PC-9 (cell line): Measurements from ENCODE around the gene MEX3A. TPM values are rescaled to one million over a fixed set of nuclear protein-coding genes. Genes with fewer than 3 reads are reported as not detected.

Source experiments
- BruUV-seq: library from RNA; stranded (reverse); fragments of 400-500 nt; replicated peaks from 2 replicates; lab custom pipeline; 2021; lab: Mats Ljungman, UMichigan
- CTCF ChIA-PET: fragments of 300-600 bp; sonication (Branson Sonifier 250); formaldehyde crosslinking; loops from one replicate; lab custom pipeline; 2022; ENCODE audit warnings: antibody characterized with exemption; lab: Charles Lee
- POLR2A ChIA-PET: fragments of 300-600 bp; sonication (Branson Sonifier 250); formaldehyde crosslinking; loops from one replicate; lab custom pipeline; 2022; ENCODE audit warnings: antibody characterized with exemption; ENCODE audit not compliant: unreplicated experiment; lab: Charles Lee
- DNase-seq, 2 experiments: peaks; one replicate each; pipeline versions ENCODE4 v3.0.0 to v3.0.0-alpha.2; 2015 to 2022; ENCODE audit warnings: mixed read lengths in 1 of 2
- H2AFZ ChIP-seq: fragments of 200-600 bp; sonication (generic); 2 replicates; pipeline ENCODE4 v1.8.1; 2017; ENCODE audit warnings: antibody characterized with exemption
- H3F3A ChIP-seq: fragments of 200-600 bp; sonication (generic); 2 replicates; pipeline ENCODE4 v1.8.1; 2017; ENCODE audit warnings: antibody characterized with exemption, mild to moderate bottlenecking, low read depth; ENCODE audit not compliant: insufficient read depth
- H3K27ac ChIP-seq: fragments of 200-600 bp; sonication (generic); 2 replicates; pipeline ENCODE4 v1.6.1; 2016; ENCODE audit warnings: mixed run types
- H3K27me3 ChIP-seq: fragments of 200-600 bp; sonication (generic); 2 replicates; pipeline ENCODE4 v1.6.1; 2016; ENCODE audit warnings: low read depth, mixed run types; ENCODE audit not compliant: insufficient read depth
- H3K36me3 ChIP-seq: fragments of 200-600 bp; sonication (generic); 2 replicates; pipeline ENCODE4 v1.6.1; 2016; ENCODE audit warnings: low read depth, mixed run types
- H3K4me1 ChIP-seq: fragments of 200-600 bp; sonication (generic); replicated peaks from 2 replicates; pipeline ENCODE4 v1.6.1; 2016; ENCODE audit warnings: mixed run types; ENCODE audit not compliant: insufficient read depth
- H3K4me2 ChIP-seq: fragments of 200-600 bp; sonication (generic); 2 replicates; pipeline ENCODE4 v1.6.1; 2017; ENCODE audit warnings: mixed run types
- H3K4me3 ChIP-seq: fragments of 200-600 bp; sonication (generic); 2 replicates; pipeline ENCODE4 v1.6.1; 2016; ENCODE audit warnings: mixed run types
- H3K79me2 ChIP-seq: fragments of 200-600 bp; sonication (generic); 2 replicates; pipeline ENCODE4 v1.6.1; 2017; ENCODE audit warnings: low read depth, mixed run types
- H3K9me2 ChIP-seq: fragments of 200-600 bp; sonication (generic); 2 replicates; pipeline ENCODE4 v1.8.1; 2017; ENCODE audit warnings: mild to moderate bottlenecking; ENCODE audit not compliant: insufficient read depth
- H3K9me3 ChIP-seq: fragments of 200-600 bp; sonication (generic); 2 replicates; pipeline ENCODE4 v1.8.1; 2016; ENCODE audit warnings: low read depth; ENCODE audit not compliant: insufficient read depth
- H4K20me1 ChIP-seq: fragments of 200-600 bp; sonication (generic); 2 replicates; pipeline ENCODE4 v1.8.1; 2017; ENCODE audit not compliant: insufficient read depth
- EZH2 ChIP-seq: fragments of 200-600 bp; sonication (generic); IDR thresholded peaks from 2 replicates; pipeline ENCODE4 v1.8.0; 2017; ENCODE audit warnings: antibody characterized with exemption, low read depth
- intact Hi-C: fragments of 100-400 bp; cut with micrococcal nuclease; formaldehyde crosslinking; loops from one replicate; pipeline ENCODE4 v1.10.0; 2022; ENCODE audit not compliant: unreplicated experiment
- total RNA-seq: library from RNA; stranded (reverse); gene quantifications from 2 replicates; pipeline ENCODE4 v1.2.3, GENCODE V29; 2021
- TF ChIP-seq, protein P1 (sequence below): fragments of 200-600 bp; sonication (generic); conservative IDR thresholded peaks from 2 replicates; pipeline ENCODE4 v1.6.1; 2017; ENCODE audit warnings: mixed run types, antibody characterized with exemption, mild to moderate bottlenecking, moderate library complexity

MEX3A gene
- total RNA-seq, 1 experiment from 2014 or later: 7.2 TPM

DNA sequence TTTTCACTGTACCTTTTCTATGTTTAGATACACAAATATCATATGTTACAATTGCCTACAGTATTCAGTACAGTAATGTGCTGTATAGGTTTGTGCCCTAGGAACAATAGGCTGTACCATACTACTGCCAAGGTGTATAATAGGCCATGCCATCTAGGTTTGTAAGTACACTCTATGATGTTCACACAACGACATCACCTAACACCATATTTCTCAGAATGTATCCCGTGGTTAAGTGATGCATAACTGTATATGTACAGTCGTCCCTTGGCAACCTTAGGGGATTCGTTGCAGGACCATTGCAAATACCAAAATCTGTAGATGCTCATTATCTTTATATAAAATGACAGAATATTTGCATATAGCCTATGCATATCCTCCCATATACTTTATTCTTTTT, 55.7 kb downstream of the MEX3A start:
- H3K27ac ChIP-seq: no peak overlapping the region
- H3K4me3 ChIP-seq: no peak overlapping the region
- H3K9me2 ChIP-seq: no peaks in the 10 kb centered on the region
- no TSS peak for BruUV-seq
- TF ChIP-seq, protein P1, sequence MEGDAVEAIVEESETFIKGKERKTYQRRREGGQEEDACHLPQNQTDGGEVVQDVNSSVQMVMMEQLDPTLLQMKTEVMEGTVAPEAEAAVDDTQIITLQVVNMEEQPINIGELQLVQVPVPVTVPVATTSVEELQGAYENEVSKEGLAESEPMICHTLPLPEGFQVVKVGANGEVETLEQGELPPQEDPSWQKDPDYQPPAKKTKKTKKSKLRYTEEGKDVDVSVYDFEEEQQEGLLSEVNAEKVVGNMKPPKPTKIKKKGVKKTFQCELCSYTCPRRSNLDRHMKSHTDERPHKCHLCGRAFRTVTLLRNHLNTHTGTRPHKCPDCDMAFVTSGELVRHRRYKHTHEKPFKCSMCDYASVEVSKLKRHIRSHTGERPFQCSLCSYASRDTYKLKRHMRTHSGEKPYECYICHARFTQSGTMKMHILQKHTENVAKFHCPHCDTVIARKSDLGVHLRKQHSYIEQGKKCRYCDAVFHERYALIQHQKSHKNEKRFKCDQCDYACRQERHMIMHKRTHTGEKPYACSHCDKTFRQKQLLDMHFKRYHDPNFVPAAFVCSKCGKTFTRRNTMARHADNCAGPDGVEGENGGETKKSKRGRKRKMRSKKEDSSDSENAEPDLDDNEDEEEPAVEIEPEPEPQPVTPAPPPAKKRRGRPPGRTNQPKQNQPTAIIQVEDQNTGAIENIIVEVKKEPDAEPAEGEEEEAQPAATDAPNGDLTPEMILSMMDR: no peak
- no peak for TF ChIP-seq EZH2
- H3K4me1 ChIP-seq: no peaks in the 10 kb centered on the region
- no peaks in the 10 kb centered on the region for H3K27me3 ChIP-seq
- no peak overlapping the region for H2AFZ ChIP-seq
- no peak overlapping the region for H3K4me2 ChIP-seq
- ChIA-PET POLR2A (no interaction called here), CTCF (no interaction called here)
- no peaks in the 10 kb centered on the region for H3K36me3 ChIP-seq
- H3K9me3 ChIP-seq: no peaks in the 10 kb centered on the region
- H4K20me1 ChIP-seq: no peaks in the 10 kb centered on the region
- DNase-seq: no peak
- no peaks in the 10 kb centered on the region for H3F3A ChIP-seq
- no peaks in the 10 kb centered on the region for H3K79me2 ChIP-seq
- intact Hi-C loops: no loop called here

DNA sequence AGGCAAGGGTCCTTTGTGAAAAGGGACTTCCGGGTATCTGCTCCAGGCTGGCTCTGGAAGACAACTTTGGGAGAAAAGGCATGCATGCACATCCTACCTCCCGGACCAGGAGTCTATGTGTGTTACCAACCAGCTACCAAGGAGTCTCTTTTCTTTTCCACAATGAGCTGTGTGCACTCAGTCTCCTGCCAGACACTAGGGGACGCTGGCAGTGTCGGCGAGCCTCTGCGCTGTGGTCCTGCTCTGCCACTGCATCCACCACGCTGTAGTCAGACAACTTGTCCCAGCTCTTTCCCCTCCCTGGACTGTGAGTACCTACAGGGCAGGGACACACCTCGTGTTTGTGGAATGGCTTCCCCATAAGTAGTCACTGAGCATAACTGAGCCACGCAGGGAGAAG, 56.4 kb downstream of the MEX3A start:
- Histone ChIP-seq H3K4me1 (no peaks in the 10 kb centered on the region), H4K20me1 (no peaks in the 10 kb centered on the region), H3F3A (no peaks in the 10 kb centered on the region), H3K4me2 (no peak overlapping the region), H3K27me3 (no peaks in the 10 kb centered on the region), H3K9me3 (no peaks in the 10 kb centered on the region), H3K27ac (no peak overlapping the region), H2AFZ (no peak overlapping the region), H3K36me3 (no peaks in the 10 kb centered on the region), H3K9me2 (no peaks in the 10 kb centered on the region), H3K79me2 (no peaks in the 10 kb centered on the region), H3K4me3 (no peak overlapping the region)
- intact Hi-C loops: no loop called here
- BruUV-seq: no TSS peak
- no peak for TF ChIP-seq EZH2
- TF ChIP-seq, protein P1: 0 out of 2 replicates have a peak, but pooled peaks have one; percentile 27
- no peak for DNase-seq
- POLR2A ChIA-PET: no interaction called here
- CTCF ChIA-PET: interaction anchor here (0.6 kb wide), 1 partner anchor 87 kb away, joined by 12 read pairs; no protein-coding TSS in a partner anchor

DNA sequence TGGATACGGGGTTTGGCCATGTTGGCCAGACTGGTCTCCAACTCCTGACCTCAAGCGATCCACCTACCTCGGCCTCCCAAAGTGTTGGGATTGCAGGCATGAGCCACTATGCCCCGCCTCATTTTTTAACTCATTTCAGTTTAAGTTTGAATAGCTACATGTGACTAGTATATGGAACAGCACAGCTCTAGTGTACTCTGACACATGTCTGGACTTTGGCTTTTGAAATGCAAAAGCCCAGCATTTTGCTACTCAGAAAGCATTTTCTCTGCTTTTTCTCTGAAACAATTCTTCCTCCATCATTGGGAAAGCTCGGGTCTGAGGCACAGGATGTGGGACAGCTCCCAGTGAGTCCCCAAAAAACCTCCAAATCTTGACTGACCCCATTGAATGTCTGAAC, 57.5 kb downstream of the MEX3A start:
- Histone ChIP-seq H3K9me2 (no peaks in the 10 kb centered on the region), H4K20me1 (peaks cover 2% of the 10 kb centered on the region), H3K79me2 (peaks cover 8% of the 10 kb centered on the region), H3K27ac (no peak overlapping the region), H3K36me3 (peaks cover 2% of the 10 kb centered on the region; the same call in 1 of the 2 replicates), H3K4me1 (peaks cover 2% of the 10 kb centered on the region), H3K4me3 (no peak overlapping the region), H3K27me3 (no peaks in the 10 kb centered on the region), H3K9me3 (no peaks in the 10 kb centered on the region), H3K4me2 (no peak overlapping the region), H2AFZ (no peak overlapping the region), H3F3A (no peaks in the 10 kb centered on the region; the same call in 1 of the 2 replicates)
- intact Hi-C loops: no loop called here
- CTCF ChIA-PET: no interaction called here
- BruUV-seq: no TSS peak
- TF ChIP-seq, protein P1: no peak
- TF ChIP-seq EZH2: no peak
- POLR2A ChIA-PET: no interaction called here
- no peak for DNase-seq

Other genes starting within 250 kb of the MEX3A start
- gene GON4L, start 225.3 kb downstream of the MEX3A start, total RNA-seq: 41.1 and 45.8 TPM in 2 replicates
- 0.08 and 0.09 TPM in 2 replicates for gene SYT11, start 222.9 kb downstream of the MEX3A start, total RNA-seq
- gene RIT1, start 171.1 kb downstream of the MEX3A start, total RNA-seq: 55.8 and 59.2 TPM in 2 replicates
- gene KHDC4, start 148.1 kb downstream of the MEX3A start, total RNA-seq: 63.4 and 68.8 TPM in 2 replicates
- 0.33 TPM in 1 of 2 replicates, not detected in the other for gene RXFP4, start 140.8 kb downstream of the MEX3A start, total RNA-seq
- gene ARHGEF2, start 103.9 kb downstream of the MEX3A start, total RNA-seq: 85.0 and 93.9 TPM in 2 replicates
- 152 and 196 TPM in 2 replicates for gene SSR2, start 61.5 kb downstream of the MEX3A start, total RNA-seq
- gene UBQLN4, start 28.7 kb downstream of the MEX3A start, total RNA-seq: 47.4 and 58.4 TPM in 2 replicates
- gene LAMTOR2, start 27.7 kb downstream of the MEX3A start, total RNA-seq: 76.8 and 117 TPM in 2 replicates
- gene RAB25, start 21.3 kb downstream of the MEX3A start, total RNA-seq: 129 and 194 TPM in 2 replicates
- gene LMNA, start 32.2 kb upstream of the MEX3A start, total RNA-seq: 569 and 580 TPM in 2 replicates
- 16.2 and 19.1 TPM in 2 replicates for gene SEMA4A, start 71.1 kb upstream of the MEX3A start, total RNA-seq
- gene SLC25A44, start 111.6 kb upstream of the MEX3A start, total RNA-seq: 12.7 and 20.2 TPM in 2 replicates
- 46.0 and 50.2 TPM in 2 replicates for gene PMF1, start 130.5 kb upstream of the MEX3A start, total RNA-seq
- gene BGLAP, start 159.7 kb upstream of the MEX3A start, total RNA-seq: 2.0 and 2.6 TPM in 2 replicates
- 12.3 and 14.1 TPM in 2 replicates for gene PAQR6, start 165.6 kb upstream of the MEX3A start, total RNA-seq
- 63.3 and 66.2 TPM in 2 replicates for gene SMG5, start 200.4 kb upstream of the MEX3A start, total RNA-seq
- 10.4 and 12.8 TPM in 2 replicates for gene TMEM79, start 201.9 kb upstream of the MEX3A start, total RNA-seq
- gene GLMP, start 213.2 kb upstream of the MEX3A start, total RNA-seq: 27.8 and 29.2 TPM in 2 replicates
- not detected in 2 replicates for gene VHLL, start 216.8 kb upstream of the MEX3A start, total RNA-seq